Rectal smooth muscle tissue (tissue), 1 donor: ENCODE results near the gene DSCAM.
A peak's percentile ranks its signal among the peaks of the same experiment; 100 is the strongest.

Experiments
- H3K27ac ChIP-seq: one replicate; pipeline ENCODE4 v1.7.0; 2013; ENCODE audit warnings: low read depth, low read length, inconsistent platforms
- H3K27me3 ChIP-seq: one replicate; pipeline ENCODE4 v1.7.0; 2013; ENCODE audit warnings: low read length; ENCODE audit not compliant: control insufficient read depth, insufficient read depth
- H3K36me3 ChIP-seq: one replicate; pipeline ENCODE4 v1.7.0; 2013; ENCODE audit warnings: low read length; ENCODE audit not compliant: control insufficient read depth, insufficient read depth
- H3K4me1 ChIP-seq: one replicate; pipeline ENCODE4 v1.7.0; 2013; ENCODE audit warnings: low read length; ENCODE audit not compliant: control insufficient read depth, insufficient read depth
- H3K4me3 ChIP-seq: one replicate; pipeline ENCODE4 v1.7.0; 2013; ENCODE audit warnings: low read length
- H3K9ac ChIP-seq: one replicate; pipeline ENCODE4 v1.7.0; 2013; ENCODE audit warnings: low read length

The DSCAM gene

DNA sequence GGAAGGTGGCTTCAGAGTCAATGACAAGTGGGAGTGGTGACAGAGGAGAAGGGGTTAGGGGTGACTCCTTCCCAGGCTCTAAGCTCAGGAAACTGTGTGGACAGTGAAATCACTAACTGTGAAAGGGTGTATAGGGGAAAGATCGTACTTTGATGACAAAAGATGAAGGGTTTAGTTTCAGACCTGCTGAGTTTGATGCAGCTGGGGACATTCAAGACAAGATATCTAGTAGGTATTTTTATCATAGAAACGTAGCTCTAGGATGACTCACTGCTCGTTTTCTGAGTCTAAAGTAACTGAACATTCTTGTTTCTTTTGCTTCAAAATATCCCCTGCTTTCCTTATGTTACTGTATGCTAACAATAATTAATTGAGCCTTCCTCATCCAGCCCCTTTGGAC is 830.7 kb downstream of the DSCAM start:
- Histone ChIP-seq H3K4me3 (no peak overlapping the region), H3K27me3 (no peaks in the 10 kb centered on the region), H3K27ac (no peak overlapping the region), H3K9ac (no peak overlapping the region), H3K4me1 (peaks cover 6% of the 10 kb centered on the region), H3K36me3 (no peaks in the 10 kb centered on the region)

DNA sequence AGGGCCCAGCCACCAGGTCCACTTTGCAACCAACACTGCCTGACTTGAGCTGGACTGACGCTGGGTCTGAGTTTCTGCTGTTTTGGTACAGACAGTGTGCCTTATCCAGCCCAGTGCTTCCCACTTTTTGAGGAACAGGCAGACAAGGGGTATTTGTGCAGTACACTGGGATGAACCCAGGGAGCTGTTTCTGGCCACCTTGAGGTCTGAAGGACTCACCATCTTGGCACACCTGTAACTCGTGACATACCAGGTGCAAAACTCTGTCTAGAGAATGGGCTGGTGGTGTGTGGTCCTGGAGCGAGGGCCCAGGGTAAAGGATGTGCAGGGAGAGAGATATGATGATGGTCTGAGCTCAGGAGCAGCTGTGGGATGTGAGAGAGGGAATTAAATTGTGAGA is 831.1 kb downstream of the DSCAM start:
- no peak overlapping the region for H3K27ac ChIP-seq
- H3K4me1 ChIP-seq: peaks cover 9% of the 10 kb centered on the region
- H3K4me3 ChIP-seq: no peak overlapping the region
- H3K27me3 ChIP-seq: no peaks in the 10 kb centered on the region
- no peak overlapping the region for H3K9ac ChIP-seq
- no peaks in the 10 kb centered on the region for H3K36me3 ChIP-seq

DNA sequence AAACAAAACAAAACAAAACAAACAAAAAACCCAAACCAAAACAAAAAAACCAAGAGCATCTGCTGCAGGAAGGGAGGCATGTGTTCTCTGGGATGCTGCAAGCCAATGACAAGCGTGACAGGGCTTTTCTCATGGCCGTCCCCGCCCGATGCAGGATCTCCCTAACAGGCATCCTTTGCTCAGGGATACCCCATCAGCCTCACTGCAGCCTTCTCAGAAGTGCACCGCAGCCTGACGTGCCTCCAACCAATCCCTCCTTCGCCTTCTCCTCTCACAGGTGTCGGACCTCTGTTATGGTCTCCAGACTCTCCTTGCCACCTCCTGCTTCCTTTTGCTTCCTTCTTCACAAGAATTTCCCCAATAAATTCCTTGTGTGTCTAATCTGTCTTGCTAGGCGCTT is 832.6 kb downstream of the DSCAM start:
- H3K4me1 ChIP-seq: peaks cover 9% of the 10 kb centered on the region
- H3K36me3 ChIP-seq: no peaks in the 10 kb centered on the region
- H3K9ac ChIP-seq: no peak overlapping the region
- no peak overlapping the region for H3K27ac ChIP-seq
- H3K4me3 ChIP-seq: no peak overlapping the region
- no peaks in the 10 kb centered on the region for H3K27me3 ChIP-seq

DNA sequence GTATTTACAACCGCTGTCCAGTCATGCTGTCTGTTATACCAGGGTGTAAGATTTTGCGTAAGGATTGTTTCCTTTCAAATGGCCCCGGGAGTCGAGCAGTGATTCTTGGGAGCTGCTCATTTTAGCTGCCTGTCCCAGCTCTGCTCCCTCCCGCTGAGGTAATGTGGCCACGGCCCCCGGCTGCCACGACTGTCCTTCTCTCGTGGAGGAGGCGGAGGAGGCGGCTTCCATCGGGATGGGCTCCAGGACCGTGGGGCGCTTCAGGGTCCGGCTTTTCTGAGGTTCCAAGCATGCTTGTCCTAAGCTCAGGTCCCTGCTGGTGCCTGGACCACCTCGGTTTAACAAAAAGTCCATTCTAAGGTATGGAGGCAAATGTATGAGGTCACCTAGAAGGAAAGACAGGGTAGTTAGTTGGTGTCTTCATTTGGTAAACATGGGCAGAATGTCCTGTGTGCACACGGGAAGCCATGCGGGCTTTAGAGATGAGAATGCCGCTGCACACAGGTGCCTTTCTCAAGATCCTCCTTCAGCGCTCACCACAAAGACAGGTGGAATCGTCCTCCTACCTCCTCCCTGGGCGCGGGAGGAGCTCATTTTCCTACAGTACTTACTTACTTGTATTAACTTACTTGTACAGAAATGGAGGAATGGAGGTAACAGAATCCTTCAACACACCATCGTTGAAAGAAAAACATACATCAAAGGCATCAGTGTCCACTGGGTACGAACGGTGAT is 833.8 kb downstream of the DSCAM start:
- H3K4me1 ChIP-seq: peaks cover 9% of the 10 kb centered on the region
- no peaks in the 10 kb centered on the region for H3K27me3 ChIP-seq
- H3K4me3 ChIP-seq: no peak overlapping the region
- H3K36me3 ChIP-seq: no peaks in the 10 kb centered on the region
- H3K27ac ChIP-seq: no peak overlapping the region
- no peak overlapping the region for H3K9ac ChIP-seq

DNA sequence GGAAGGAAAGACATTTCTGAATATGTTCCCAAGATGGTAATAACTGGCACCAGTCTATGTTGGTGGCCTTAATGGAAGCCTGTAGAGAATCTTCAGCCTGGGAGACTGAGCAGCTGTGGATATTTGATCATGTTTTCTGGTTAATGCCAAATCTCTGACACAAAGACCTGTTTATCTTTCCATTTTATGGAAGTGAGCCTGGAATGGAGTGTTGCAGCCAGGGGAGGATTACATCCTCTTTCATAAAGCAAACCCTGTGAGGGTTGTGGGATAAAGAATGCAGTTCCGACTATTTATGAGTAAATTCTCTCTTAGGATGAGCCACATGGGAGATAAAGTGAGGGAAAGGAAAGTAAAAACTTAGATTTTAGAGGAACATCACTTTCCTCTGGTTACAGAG is 835.6 kb downstream of the DSCAM start:
- peak overlapping the region; percentile 63 for H3K27ac ChIP-seq
- no peaks in the 10 kb centered on the region for H3K36me3 ChIP-seq

DNA sequence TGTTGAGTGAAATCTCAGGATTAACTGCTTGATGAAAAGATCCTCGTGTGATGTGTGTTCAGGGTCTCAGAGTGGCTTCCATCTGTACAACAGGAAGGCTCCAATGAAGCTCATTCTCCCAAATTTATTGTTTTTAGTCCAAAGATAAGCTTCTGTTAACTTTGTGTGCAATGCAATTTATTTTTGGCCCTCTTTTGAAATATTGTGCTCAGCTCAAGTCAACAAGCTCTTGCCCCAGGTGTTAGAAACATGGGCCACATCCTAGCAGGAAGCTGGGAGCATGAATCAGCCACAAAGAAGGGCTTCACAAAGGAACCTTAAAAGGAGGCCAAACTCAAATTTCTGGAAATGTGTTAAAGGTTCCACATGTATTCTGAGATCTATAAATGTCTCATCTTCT is 844.0 kb downstream of the DSCAM start:
- Histone ChIP-seq H3K27ac (no peak overlapping the region), H3K36me3 (no peaks in the 10 kb centered on the region), H3K4me3 (no peak overlapping the region), H3K4me1 (peaks cover 4% of the 10 kb centered on the region), H3K9ac (no peak overlapping the region), H3K27me3 (peaks cover 2% of the 10 kb centered on the region)

More for the DNA sequence above, 835.6 kb downstream of the DSCAM start:
- Histone ChIP-seq H3K27me3 (no peaks in the 10 kb centered on the region), H3K9ac (no peak overlapping the region), H3K4me3 (no peak overlapping the region), H3K4me1 (peaks cover 9% of the 10 kb centered on the region)

DNA sequence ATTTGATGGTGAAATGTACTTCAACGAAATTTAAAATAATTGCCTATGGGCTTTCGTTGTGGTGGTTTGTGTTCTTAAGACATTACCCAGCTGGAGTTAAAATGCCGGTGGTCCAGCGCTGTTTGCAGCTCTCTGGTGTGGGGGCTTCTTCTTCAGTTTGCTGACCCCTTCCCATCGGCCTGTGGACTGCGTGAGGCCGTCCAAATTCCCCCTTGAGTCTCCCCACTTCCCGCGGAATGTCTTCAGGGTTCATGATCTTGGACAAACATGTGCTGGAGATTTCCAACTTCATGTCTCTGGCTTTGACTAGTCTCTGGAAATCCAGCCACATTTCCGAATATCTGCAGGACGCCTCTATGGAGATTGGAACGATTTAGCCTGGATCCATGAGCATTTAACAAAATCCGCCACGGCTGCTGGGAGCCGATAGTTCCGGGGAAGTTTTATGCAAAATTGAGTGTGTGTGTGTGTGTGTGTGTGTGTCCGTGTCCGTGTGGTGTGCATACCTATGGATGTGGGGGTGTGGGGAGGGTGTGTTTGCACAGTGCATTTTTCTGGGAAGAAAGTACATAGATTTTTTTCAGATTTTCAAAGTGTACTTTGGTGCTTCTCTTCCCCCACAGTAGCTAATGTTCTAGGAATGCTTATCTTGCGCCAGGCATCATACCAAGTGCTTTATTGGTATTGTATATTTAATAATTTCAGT is 862.5 kb downstream of the DSCAM start:
- no peak overlapping the region for H3K4me3 ChIP-seq

DNA sequence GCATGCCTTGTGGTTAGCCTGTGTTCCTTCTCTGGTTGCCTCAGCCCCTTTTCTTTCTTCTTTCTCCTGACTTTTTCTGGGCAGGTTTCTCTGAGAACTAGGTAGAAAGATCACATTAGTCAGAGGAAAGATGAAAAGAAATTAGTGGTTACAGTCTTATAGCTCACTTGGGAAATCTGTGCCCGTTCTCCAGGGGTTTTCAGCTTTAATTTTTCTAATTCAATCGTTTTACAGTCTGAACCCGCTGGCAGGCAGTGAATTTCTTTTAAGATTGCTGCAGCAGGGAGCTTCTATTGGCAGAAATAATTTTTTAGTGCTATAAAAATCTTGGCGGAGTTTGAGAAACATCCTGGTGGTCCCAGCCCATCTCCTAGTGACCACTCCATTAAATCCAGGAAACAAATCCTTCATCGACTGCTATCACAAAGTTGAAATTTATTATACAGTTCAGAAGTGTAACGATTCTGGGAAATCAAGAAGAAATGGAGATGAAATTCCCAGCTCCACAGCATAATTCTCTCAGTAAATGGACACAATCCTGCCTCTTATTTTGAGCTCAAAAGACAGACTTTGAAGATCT is 866.6 kb downstream of the DSCAM start:
- Histone ChIP-seq H3K4me3 (no peak overlapping the region), H3K27ac (no peak overlapping the region)

More for the DNA sequence above, 862.5 kb downstream of the DSCAM start:
- Histone ChIP-seq H3K9ac (no peak overlapping the region), H3K27me3 (no peaks in the 10 kb centered on the region), H3K27ac (no peak overlapping the region), H3K36me3 (no peaks in the 10 kb centered on the region), H3K4me1 (no peaks in the 10 kb centered on the region)

DNA sequence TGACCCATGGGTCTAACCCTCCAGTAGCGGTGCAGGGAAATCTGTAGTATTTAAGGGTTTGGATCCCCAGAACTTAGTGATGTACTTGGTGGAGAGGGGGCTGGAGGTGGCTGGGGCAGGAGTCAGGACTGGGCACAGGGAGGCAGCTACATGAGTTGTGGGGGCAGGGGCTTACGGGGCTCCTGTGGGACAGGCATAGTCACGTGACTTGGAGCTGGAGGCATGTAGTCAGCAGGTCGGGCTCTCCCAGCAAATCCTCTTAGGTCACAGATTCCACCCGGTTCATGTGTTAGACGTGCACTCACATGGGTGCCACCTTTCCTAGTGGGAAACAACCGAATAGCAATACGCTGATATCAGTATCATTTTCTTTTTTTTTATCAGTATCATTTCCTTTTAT is 867.6 kb downstream of the DSCAM start:
- no peaks in the 10 kb centered on the region for H3K36me3 ChIP-seq
- H3K27ac ChIP-seq: no peak overlapping the region
- no peaks in the 10 kb centered on the region for H3K27me3 ChIP-seq
- H3K9ac ChIP-seq: no peak overlapping the region
- no peak overlapping the region for H3K4me3 ChIP-seq
- H3K4me1 ChIP-seq: no peaks in the 10 kb centered on the region

More for the DNA sequence above, 866.6 kb downstream of the DSCAM start:
- no peaks in the 10 kb centered on the region for H3K36me3 ChIP-seq
- no peaks in the 10 kb centered on the region for H3K4me1 ChIP-seq
- H3K9ac ChIP-seq: no peak overlapping the region
- H3K27me3 ChIP-seq: no peaks in the 10 kb centered on the region

DNA sequence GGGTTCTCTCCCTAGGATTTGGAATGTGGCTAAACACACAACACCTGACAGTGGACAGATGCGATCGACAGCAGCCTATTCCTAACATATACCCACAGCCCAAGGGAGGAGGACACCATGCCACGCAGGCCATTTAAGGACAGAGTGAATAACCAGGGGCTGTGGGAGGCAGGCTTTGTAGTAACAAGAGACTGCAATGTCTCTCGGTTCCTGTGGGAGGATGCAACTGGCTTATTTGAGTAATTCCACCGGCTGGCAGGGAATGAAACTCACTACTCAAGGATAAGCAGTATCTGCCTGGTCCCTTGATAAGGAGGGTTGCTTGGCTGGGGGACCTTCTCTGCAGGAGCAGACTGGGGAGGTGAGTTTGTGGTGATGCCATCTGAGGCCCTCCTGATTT is 870.2 kb downstream of the DSCAM start:
- H3K27ac ChIP-seq: no peak overlapping the region
- no peaks in the 10 kb centered on the region for H3K36me3 ChIP-seq
- no peak overlapping the region for H3K9ac ChIP-seq
- H3K4me3 ChIP-seq: no peak overlapping the region
- peaks cover 2% of the 10 kb centered on the region for H3K4me1 ChIP-seq
- H3K27me3 ChIP-seq: no peaks in the 10 kb centered on the region

DNA sequence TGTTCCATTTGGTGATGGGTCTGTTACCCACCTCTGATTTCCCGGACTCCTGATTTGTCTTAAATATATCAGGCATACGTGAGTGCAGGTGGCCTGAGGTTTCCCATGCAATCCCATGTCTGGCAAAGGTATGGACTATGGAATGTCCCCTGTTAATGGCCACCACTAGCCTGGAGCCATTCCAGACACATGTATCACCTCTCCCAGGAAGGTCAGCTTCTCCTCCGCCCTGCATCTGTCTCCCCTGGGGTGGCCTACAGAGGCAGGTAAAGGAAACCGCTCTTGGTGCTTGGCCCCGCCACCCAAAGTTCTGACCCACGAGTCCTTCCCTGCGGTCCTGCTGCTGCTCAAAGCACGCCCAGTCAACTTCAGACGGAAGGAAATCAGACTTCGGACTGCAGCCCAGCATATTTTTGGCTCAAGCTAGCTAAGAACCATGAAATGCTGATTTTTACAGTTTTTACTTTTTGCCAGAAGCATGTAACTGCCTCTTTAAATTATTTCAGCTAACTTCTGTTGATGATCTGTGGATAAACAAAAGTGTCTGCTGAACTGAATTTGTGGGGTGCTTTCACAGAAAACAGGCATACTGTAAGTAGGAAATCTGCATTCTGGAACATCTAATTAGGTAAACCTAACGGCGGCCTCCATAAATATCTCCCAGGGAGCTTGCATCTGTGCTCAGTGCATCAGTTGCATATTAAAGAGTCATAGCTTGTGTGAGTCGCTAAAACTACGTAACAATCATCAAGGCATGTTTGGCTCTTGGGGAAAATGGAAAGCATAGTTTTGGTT is 873.8 kb downstream of the DSCAM start:
- Histone ChIP-seq H3K4me1 (peaks cover 2% of the 10 kb centered on the region), H3K27ac (no peak overlapping the region), H3K4me3 (no peak overlapping the region), H3K27me3 (no peaks in the 10 kb centered on the region), H3K9ac (no peak overlapping the region), H3K36me3 (no peaks in the 10 kb centered on the region)

DNA sequence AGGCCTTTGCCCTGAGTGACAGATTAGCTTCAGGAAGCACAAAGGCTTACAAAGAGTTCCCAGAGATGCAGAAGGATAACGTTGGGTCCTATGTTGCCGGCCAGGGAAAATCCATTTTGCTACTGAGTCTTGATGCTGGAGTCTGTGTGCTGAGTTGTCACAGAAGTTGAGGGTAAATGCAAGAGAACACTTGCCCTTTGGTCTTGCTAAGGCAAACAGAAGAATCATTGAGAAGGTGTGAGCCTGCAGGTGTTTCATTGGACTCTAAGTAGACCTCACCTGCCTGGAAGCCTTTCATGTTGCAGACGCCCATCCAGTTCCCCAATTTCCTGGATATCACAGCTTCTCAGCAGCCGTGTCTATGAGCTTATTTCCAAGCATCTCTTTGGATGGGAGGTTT is 874.5 kb downstream of the DSCAM start:
- H3K27ac ChIP-seq: no peak overlapping the region
- H3K9ac ChIP-seq: no peak overlapping the region
- no peaks in the 10 kb centered on the region for H3K27me3 ChIP-seq
- peaks cover 2% of the 10 kb centered on the region for H3K4me1 ChIP-seq
- H3K36me3 ChIP-seq: no peaks in the 10 kb centered on the region
- H3K4me3 ChIP-seq: no peak overlapping the region
